ENCODE results near the gene PATJ.
"Not testable (repeated sequence)": the region's sequence is repeated elsewhere in the genome, so short reads cannot be mapped to it uniquely, and the experiment has no call there.

Gene PATJ

DNA sequence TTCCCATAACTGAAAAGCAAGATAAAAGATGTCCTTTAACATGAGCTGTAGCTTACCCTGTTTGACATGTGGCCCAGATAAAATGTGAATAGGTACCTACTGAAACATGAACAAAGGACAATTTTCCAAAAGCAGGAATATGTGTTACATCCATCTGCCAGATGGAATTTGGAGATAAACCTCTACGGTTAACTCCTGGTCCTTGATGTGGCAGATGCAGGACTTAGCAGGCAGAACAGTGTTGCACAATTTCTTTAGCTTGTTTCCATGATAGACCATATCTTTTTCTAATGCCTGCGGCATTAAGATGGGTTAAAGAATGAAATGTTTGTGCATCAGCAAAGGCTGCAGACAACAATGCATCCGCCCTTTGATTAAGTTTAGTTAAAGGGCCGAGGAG lies 437.8 kb downstream of the PATJ start:
- DNase-seq (ENCODE audit: low spot score) = not testable (repeated sequence)

DNA sequence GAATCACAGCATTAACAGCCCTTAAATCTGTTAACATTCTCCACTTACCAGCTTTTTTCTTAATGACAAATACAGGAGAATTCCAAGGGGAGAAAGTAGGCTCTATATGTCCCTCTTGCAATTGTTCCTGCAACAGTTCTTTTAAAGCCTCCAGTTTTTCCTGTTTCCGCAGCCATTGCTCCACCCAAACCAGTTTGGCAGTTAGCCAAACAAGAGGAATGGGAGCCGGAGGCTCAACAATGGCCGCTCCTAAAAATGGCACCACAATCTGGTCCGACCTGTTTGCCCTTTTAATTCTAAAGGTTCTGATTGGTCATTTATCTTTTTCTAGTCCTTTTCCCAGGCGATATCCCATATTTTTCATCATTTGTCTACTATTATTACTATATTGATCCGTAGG lies 438.4 kb downstream of the PATJ start:
- no peak for DNase-seq (ENCODE audit: low spot score)

- no peak for DNase-seq (ENCODE audit: low spot score)
Measured at GRCh38 chr1:62181532-62181931, 439.3 kb downstream of the PATJ start.

- not testable (repeated sequence) for DNase-seq (ENCODE audit: low spot score)
Measured at GRCh38 chr1:62182157-62182556, 439.9 kb downstream of the PATJ start.

- DNase-seq (ENCODE audit: low spot score) = not testable (repeated sequence)
Measured at GRCh38 chr1:62183164-62184020, 441.1 kb downstream of the PATJ start.

DNA sequence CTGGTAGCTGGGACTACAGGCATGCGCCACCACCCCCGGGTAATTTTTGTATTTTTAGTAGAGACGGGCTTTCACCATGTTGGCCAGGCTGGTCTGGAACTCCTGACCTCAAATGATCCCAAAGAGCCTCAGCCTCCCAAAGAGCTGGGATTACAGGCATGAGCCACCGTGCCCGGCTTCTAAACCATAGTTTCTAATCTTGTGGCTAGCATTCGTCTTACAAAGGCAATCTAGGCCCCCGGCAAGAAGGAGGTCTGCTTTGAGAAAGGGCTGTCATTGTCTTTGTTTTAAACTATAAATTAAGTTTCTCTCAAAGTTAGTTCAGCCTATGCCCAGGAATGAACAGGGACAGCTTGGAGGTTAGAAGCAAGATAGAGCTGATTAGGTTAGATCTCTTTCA lies 442.1 kb downstream of the PATJ start:
- no peak for DNase-seq (ENCODE audit: low spot score)

DNA sequence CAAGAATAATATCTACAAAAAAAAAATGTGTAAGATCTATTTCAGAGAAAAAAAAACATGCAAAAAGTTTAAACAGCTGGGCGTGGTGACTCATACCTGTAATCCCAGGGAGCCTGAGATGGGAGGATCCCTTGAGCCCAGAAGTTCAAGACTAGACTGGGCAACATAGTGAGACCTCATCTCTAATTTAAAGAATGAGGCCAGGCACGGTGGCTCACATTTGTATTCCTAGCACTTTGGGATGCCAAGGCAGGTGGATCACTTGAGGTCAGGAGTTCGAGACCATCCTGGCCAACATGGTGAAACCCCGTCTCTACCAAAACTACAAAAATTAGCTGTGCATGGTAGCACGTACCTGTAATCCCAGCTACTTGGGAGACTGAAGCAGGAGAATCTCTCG lies 443.0 kb downstream of the PATJ start:
- DNase-seq (ENCODE audit: low spot score) = peak; percentile 7

GRCh38 chr1:62185677-62186076 lies 443.4 kb downstream of the PATJ start:
- no peak for DNase-seq (ENCODE audit: low spot score)

DNA sequence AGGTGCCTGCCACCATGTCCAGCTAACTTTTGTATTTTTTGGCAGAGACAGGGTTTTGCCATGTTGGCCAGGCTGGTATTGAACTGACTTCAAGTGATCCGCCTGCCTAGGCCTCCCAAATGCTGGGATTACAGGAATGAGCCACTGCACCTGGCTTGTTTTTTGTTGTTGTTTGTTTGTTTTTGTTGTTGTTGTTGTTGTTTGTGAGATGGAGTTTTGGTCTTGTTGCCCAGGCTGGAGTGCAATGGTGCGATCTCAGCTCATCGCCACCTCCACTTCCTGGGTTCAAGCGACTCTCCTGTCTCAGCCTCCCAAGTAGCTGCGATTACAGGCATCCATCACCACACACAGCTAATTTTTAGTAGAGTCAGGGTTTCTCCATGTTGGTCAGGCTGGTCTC lies 445.3 kb downstream of the PATJ start:
- no peak for DNase-seq (ENCODE audit: low spot score)

- DNase-seq (ENCODE audit: low spot score) = no peak
Measured at GRCh38 chr1:62188111-62188510, 445.8 kb downstream of the PATJ start.

DNA sequence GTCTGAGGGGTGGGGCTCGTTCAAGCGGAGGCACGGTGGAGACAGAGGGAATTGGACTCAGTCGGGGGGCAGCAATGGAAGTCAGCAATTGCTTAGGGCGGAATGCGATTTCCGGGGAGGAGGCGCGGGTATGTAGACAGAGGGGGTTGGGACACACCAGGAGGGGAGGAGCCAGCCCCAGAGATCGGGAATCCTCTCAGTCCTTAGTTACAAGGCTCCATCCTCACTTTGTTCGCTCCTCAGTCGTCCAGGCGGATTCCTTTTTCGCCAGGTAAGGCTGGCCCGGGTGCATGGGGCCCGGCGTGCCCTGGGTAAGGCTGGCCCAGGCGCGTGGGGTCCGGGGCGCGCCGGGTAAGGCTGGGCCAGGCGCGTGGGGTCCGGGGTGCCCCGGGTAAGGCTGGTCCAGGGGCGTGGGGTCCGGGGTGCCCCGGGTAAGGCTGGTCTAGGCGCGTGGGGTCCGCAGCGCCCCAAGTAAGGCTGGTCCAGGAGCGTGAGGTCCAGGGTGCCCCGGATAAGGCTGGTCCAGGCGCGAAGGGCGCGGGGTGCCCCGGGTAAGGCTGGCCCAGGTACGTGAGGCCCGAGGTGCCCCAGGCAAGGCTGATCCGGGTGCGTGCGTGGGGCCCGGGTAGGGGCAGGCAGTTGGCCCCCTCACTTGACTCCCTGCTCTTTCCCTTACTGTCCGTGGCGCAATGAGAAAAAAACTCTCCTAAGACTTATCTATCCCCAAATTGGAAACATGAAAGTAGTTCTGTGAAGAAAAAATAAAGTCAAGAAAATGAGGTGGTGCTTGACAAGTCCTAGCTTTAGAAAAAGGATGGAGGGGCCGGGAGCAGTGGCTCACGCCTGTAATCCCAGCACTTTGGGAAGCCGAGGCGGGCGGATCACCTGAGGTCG lies 452.6 kb downstream of the PATJ start, which contains the start of gene L1TD1:
Gene L1TD1 (plus strand): TSS at position 199 of the 894 bp plus-strand sequence. CDS start 11,780 bp downstream, outside the sequence.
- DNase-seq (ENCODE audit: low spot score) = no peak

DNA sequence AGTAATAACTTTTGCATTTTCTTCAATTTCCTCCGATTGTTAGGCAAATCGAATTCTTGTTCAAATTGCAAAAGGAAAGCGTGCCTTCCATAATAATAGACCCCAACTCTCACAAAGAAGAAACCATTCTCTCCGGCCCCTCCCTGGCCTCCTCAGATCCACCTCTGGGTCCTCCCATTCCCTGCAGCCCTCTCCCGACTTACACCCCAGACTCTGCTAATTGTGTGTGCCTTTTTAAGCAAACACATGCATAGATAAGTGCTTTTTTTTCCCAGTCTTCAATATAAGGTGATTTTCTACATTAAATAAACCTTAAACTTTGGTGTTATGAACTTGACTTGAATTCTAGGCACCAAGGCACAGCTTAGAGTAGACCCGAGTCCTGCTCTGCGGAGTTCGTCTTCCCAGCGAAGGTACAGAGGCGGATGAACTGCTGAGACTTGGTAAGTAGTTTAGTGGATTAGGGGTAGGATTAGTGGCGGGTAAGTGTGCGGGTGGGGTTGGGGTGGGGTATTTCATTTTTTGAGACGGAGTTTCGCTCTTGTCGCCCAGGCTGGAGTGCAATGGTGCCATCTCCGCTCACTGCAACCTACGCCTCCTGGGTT lies 453.9 kb downstream of the PATJ start:
- DNase-seq (ENCODE audit: low spot score) = no peak

GRCh38 chr1:62198069-62198780 lies 455.9 kb downstream of the PATJ start:
- no peak for DNase-seq (ENCODE audit: low spot score)

DNA sequence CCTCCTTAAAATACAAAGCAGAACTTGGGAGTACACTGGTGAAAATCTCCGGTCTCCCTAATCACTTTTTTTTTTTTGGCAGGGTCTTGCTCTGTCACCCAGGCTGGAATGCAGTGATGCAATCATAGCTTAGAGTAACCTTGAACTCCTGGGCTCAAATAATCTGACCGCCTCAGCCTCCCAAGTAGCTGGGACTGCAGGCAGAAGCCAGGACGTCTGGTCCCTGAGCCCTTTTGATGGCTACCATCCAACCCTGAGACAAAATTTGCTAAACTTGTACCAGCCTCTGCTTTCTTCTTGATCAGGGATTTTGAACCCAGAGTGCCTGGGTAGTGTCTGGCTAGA lies 456.5 kb downstream of the PATJ start:
- DNase-seq (ENCODE audit: low spot score) = no peak

GRCh38 chr1:62207187-62207586 lies 464.9 kb downstream of the PATJ start:
- DNase-seq (ENCODE audit: low spot score) = no peak

DNA sequence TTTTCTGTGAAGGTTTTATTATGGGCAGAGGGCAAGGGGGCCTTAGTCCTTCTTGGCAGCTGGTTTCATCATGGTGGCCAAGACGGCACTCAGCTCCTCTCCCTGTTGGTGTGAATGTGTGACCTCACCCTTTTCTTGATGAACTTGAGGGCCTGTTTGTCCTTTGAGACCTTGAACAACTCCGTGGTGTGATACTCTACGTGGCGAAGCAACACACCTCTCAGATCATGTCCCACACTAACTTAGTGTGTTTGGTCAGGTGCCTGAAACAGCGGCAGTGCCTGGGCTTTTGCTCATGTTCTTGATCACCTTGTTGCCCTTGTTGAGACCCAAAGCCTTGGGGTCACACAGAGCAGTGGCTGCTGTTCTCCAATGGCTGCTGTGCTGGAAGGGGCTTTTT lies 465.8 kb downstream of the PATJ start:
- no peak for DNase-seq (ENCODE audit: low spot score)

- DNase-seq (ENCODE audit: low spot score) = no peak
Measured at GRCh38 chr1:62208970-62209369, 466.7 kb downstream of the PATJ start.

DNA sequence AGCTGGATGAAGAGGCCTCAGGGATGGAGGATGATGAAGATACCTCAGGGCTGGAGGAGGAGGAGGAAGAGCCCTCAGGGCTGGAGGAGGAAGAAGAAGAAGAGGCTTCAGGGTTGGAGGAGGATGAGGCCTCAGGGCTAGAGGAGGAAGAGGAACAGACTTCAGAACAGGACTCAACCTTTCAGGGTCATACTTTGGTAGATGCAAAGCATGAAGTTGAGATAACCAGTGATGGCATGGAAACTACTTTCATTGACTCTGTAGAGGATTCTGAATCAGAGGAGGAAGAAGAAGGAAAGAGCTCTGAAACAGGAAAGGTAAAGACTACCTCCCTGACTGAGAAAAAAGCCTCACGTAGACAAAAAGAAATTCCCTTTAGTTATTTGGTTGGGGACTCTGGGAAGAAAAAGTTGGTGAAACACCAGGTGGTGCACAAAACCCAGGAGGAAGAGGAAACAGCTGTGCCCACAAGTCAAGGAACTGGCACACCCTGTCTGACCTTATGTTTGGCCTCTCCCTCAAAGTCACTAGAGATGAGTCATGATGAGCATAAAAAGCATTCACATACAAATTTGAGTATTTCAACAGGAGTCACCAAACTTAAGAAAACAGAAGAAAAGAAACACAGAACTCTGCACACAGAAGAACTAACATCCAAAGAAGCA lies 467.8 kb downstream of the PATJ start:
- peak; percentile 45 for DNase-seq (ENCODE audit: low spot score)

GRCh38 chr1:62210960-62211359 lies 468.7 kb downstream of the PATJ start:
- DNase-seq (ENCODE audit: low spot score) = no peak

DNA sequence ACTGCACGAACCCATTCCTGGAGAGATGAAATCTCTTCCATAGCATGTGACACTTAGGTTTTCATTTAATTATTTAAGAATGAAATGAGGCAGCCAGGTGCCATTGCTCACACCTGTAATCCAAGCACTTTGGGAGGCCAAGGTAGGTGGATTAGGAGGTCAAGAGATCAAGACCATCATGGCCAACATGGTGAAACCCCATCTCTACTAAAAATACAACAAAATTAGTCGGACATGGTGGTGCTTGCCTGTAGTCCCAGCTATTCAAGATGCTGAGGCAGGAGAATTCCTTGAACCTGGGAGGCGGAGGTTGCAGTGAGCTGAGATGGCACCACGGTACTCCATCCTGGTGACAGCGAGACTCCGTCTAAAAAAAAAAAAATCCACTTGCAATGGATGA lies 470.1 kb downstream of the PATJ start:
- DNase-seq (ENCODE audit: low spot score) = no peak

Data from RKO (cell line).